Measurements from ENCODE around the gene SLC8A1.

Gene SLC8A1

DNA sequence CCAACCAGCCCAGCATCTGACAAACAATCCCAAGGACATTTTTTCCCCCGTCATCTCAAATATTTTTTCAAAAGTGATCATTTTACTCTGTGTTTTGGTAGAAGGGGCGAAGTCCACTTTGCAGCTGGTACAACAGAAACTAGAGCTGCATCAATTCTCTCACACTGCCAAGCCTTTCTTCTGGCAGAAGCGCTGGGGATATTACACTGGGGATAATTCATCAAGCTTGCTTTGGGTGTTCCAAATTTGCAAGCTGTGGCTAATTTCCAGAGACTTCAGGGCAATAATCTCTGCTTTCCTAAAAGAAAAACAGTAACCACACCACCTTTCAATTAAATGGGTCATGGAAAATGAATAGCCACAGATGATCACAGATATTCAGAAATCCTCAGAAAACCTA is 238.3 kb downstream of the SLC8A1 start:
- H3K9me3 ChIP-seq (ENCODE audit: insufficient read depth, low read depth, low read length), result no peaks in the 10 kb centered on the region
- H3K4me3 ChIP-seq (ENCODE audit: low read length, poor library complexity, severe bottlenecking), result no peak overlapping the region
- H3K36me3 ChIP-seq (ENCODE audit: insufficient read depth, low read length), result no peaks in the 10 kb centered on the region
- no peaks in the 10 kb centered on the region for H3K9me2 ChIP-seq (replicated peaks; ENCODE audit: low read depth, low read length)
- no peak overlapping the region for H3K4me2 ChIP-seq (ENCODE audit: low read depth, low read length, poor library complexity, severe bottlenecking)
- no peak overlapping the region for H3K9ac ChIP-seq (ENCODE audit: low read depth, low read length, poor library complexity, severe bottlenecking)
- peaks cover 10% of the 10 kb centered on the region for H3K4me1 ChIP-seq (ENCODE audit: insufficient read depth, low read length, poor library complexity, severe bottlenecking)
- TF ChIP-seq CTCF (conservative IDR thresholded peaks at IDR 0.05; ENCODE audit: low read length), result no peak
- H4K20me1 ChIP-seq (ENCODE audit: insufficient read depth, low read length, poor library complexity, severe bottlenecking), result no peaks in the 10 kb centered on the region
- H3F3A ChIP-seq (ENCODE audit: low read depth), result no peaks in the 10 kb centered on the region
- no peak overlapping the region for H2AFZ ChIP-seq (ENCODE audit: low read length)
- no peaks in the 10 kb centered on the region for H3K27me3 ChIP-seq (ENCODE audit: insufficient read depth, low read length, poor library complexity, severe bottlenecking)
- no peaks in the 10 kb centered on the region for H3K79me2 ChIP-seq (ENCODE audit: insufficient read depth, low read length)

DNA sequence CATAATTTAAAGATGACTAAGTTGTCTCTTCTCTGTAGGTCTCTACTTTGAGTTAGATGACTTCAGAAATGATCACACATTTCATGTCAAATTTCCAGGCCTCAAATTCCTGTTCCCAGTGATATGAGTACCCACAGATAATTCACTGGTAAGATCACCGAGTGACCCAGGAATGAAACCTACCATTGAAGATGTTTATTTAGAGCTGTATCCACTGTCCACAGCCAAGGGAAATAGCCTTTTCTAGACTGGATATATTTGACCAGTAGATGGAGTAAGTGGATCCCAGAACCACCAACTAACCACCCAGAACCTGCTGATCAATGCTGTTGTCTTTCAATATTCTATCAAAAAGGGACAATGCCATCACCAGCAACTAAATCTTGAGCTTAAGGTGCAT is 238.8 kb downstream of the SLC8A1 start:
- no peaks in the 10 kb centered on the region for H3F3A ChIP-seq (ENCODE audit: low read depth)
- H3K9ac ChIP-seq (ENCODE audit: low read depth, low read length, poor library complexity, severe bottlenecking), result no peak overlapping the region
- H2AFZ ChIP-seq (ENCODE audit: low read length), result no peak overlapping the region
- no peaks in the 10 kb centered on the region for H3K27me3 ChIP-seq (ENCODE audit: insufficient read depth, low read length, poor library complexity, severe bottlenecking)
- H4K20me1 ChIP-seq (ENCODE audit: insufficient read depth, low read length, poor library complexity, severe bottlenecking), result no peaks in the 10 kb centered on the region
- H3K9me2 ChIP-seq (replicated peaks; ENCODE audit: low read depth, low read length), result no peaks in the 10 kb centered on the region
- H3K9me3 ChIP-seq (ENCODE audit: insufficient read depth, low read depth, low read length), result no peaks in the 10 kb centered on the region
- H3K4me3 ChIP-seq (ENCODE audit: low read length, poor library complexity, severe bottlenecking), result no peak overlapping the region
- H3K36me3 ChIP-seq (ENCODE audit: insufficient read depth, low read length), result no peaks in the 10 kb centered on the region
- H3K4me1 ChIP-seq (ENCODE audit: insufficient read depth, low read length, poor library complexity, severe bottlenecking), result peaks cover 5% of the 10 kb centered on the region
- no peak overlapping the region for H3K4me2 ChIP-seq (ENCODE audit: low read depth, low read length, poor library complexity, severe bottlenecking)
- H3K79me2 ChIP-seq (ENCODE audit: insufficient read depth, low read length), result no peaks in the 10 kb centered on the region
- TF ChIP-seq CTCF (conservative IDR thresholded peaks at IDR 0.05; ENCODE audit: low read length) (peak; percentile 37), EZH2phosphoT487 (IDR thresholded peaks at IDR 0.05; ENCODE audit: borderline replicate concordance) (no peak)

GRCh38 chr2:40210968-40211353 is 240.9 kb downstream of the SLC8A1 start:
- no peaks in the 10 kb centered on the region for H3K79me2 ChIP-seq (ENCODE audit: insufficient read depth, low read length)
- no peaks in the 10 kb centered on the region for H3K36me3 ChIP-seq (ENCODE audit: insufficient read depth, low read length)
- TF ChIP-seq CTCF (conservative IDR thresholded peaks at IDR 0.05; ENCODE audit: low read length) (no peak), EZH2phosphoT487 (IDR thresholded peaks at IDR 0.05; ENCODE audit: borderline replicate concordance) (no peak)
- no peaks in the 10 kb centered on the region for H3K27me3 ChIP-seq (ENCODE audit: insufficient read depth, low read length, poor library complexity, severe bottlenecking)
- no peaks in the 10 kb centered on the region for H4K20me1 ChIP-seq (ENCODE audit: insufficient read depth, low read length, poor library complexity, severe bottlenecking)
- no peaks in the 10 kb centered on the region for H3K9me2 ChIP-seq (replicated peaks; ENCODE audit: low read depth, low read length)
- H3K4me2 ChIP-seq (ENCODE audit: low read depth, low read length, poor library complexity, severe bottlenecking), result no peak overlapping the region
- H3K4me3 ChIP-seq (ENCODE audit: low read length, poor library complexity, severe bottlenecking), result no peak overlapping the region
- H3F3A ChIP-seq (ENCODE audit: low read depth), result no peaks in the 10 kb centered on the region
- no peak overlapping the region for H2AFZ ChIP-seq (ENCODE audit: low read length)
- H3K9me3 ChIP-seq (ENCODE audit: insufficient read depth, low read depth, low read length), result no peaks in the 10 kb centered on the region
- no peaks in the 10 kb centered on the region for H3K4me1 ChIP-seq (ENCODE audit: insufficient read depth, low read length, poor library complexity, severe bottlenecking)
- H3K9ac ChIP-seq (ENCODE audit: low read depth, low read length, poor library complexity, severe bottlenecking), result no peak overlapping the region
